ENCODE results near the gene MPV17L2.

MPV17L2 gene

DNA sequence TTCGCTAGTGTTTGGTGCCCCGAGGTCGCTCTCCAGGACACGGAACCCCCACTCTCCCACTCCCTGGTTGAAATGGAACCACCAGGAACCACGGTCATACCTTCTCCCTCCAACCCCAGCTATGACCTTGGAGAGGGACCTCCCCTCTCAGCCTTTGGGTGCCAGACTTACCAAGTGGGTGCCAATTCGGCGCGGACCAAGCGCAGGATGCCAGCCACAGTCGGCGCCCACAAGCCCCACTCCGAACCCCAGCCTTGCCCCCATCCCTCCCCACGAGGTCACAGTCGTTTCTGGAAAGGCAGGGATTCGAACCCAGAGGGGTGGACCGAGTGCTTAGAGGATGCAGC, 32.3 kb downstream of the MPV17L2 start:
- TF ChIP-seq CTCF (IDR thresholded peaks at IDR 0.05), result no peak
- TF ChIP-seq ZFX (IDR thresholded peaks at IDR 0.05; ENCODE audit: borderline replicate concordance), result no peak
- no peak overlapping the region for H3K27ac ChIP-seq

GRCh38 chr19:18225702-18226468, 32.9 kb downstream of the MPV17L2 start, which contains the start of gene PDE4C:
Gene PDE4C (minus strand): TSS chr19:18226438. CDS start chr19:18226415, 23 bp downstream.
- TF ChIP-seq CTCF (IDR thresholded peaks at IDR 0.05) (no peak), ZFX (IDR thresholded peaks at IDR 0.05; ENCODE audit: borderline replicate concordance) (no peak)

GRCh38 chr19:18226956-18227780, 34.1 kb downstream of the MPV17L2 start:
- TF ChIP-seq ZFX (IDR thresholded peaks at IDR 0.05; ENCODE audit: borderline replicate concordance) (no peak), CTCF (IDR thresholded peaks at IDR 0.05) (no peak)

More at GRCh38 chr19:18225702-18226468, 32.9 kb downstream of the MPV17L2 start, which contains the start of gene PDE4C:
- H3K27ac ChIP-seq, result no peak within 1 kb of the TSS

DNA sequence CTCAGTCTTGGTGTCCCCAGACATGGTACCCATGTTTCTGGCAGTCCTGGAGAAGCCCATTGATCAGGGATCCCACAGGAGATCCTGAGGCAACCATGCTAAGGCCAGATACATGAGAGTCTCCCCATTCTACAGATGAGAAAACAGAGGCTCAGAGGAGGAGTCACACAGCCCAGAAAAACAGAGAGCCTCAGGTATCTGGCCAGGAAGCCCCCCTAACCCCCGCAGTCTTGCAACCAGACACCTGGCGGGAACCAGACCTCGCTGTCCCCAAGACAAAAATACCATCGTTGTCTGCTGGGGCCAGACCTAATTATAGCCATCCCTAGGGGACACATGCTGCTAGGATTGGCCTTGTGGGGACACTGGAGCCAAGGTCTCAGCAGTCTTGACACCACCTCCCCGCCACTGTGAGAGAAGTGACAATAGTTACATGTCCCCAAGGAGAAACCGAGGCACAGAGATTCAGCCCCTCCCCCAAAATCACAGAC, 34.8 kb downstream of the MPV17L2 start:
- TF ChIP-seq ZFX (IDR thresholded peaks at IDR 0.05; ENCODE audit: borderline replicate concordance) (no peak), CTCF (IDR thresholded peaks at IDR 0.05) (no peak)
- H3K27ac ChIP-seq, result no peak overlapping the region

More at GRCh38 chr19:18226956-18227780, 34.1 kb downstream of the MPV17L2 start:
- no peak overlapping the region for H3K27ac ChIP-seq

GRCh38 chr19:18229474-18229873, 36.5 kb downstream of the MPV17L2 start:
- no peak overlapping the region for H3K27ac ChIP-seq
- TF ChIP-seq ZFX (IDR thresholded peaks at IDR 0.05; ENCODE audit: borderline replicate concordance) (no peak), CTCF (IDR thresholded peaks at IDR 0.05) (peak; percentile 77)

DNA sequence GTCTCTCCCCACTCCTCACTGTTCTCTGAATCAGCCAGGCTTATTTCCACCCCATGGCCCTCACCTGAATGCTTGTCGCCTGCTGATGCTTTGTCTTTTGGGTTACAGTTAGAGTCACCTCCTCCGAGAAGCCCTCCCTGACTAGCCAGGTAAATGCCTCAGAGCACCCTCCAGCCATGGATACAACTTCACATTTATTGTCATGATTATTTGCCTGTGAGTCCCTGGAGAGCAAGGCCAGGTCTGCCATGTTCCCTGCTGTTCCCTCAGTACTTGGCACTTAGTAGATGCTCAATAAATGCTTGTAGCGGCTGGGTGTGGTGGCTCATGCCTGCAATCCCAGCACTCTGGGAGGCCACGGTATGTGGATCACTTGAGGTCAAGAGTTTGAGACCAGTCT, 36.9 kb downstream of the MPV17L2 start:
- TF ChIP-seq ZFX (IDR thresholded peaks at IDR 0.05; ENCODE audit: borderline replicate concordance) (no peak), CTCF (IDR thresholded peaks at IDR 0.05) (no peak)
- H3K27ac ChIP-seq, result no peak overlapping the region

Data from 22Rv1 (cell line).